HUES6 (cell line): ENCODE measurements around the gene EFCAB12.
"Not testable (repeated sequence)": the region's sequence is repeated elsewhere in the genome, so short reads cannot be mapped to it uniquely, and the experiment has no call there.

Source experiments
- H3K27ac ChIP-seq: 2 replicates; pipeline ENCODE4 v1.7.0; 2013; ENCODE audit warnings: low read depth, mild to moderate bottlenecking, low read length, inconsistent platforms
- H3K27me3 ChIP-seq: 2 replicates; pipeline ENCODE4 v1.6.1; 2013; ENCODE audit warnings: low read length; ENCODE audit not compliant: control insufficient read depth, insufficient read depth
- H3K36me3 ChIP-seq: 2 replicates; pipeline ENCODE4 v1.6.1; 2013; ENCODE audit warnings: low read length; ENCODE audit not compliant: control insufficient read depth, insufficient read depth
- H3K4me1 ChIP-seq: 2 replicates; pipeline ENCODE4 v1.6.1; 2013; ENCODE audit warnings: low read length; ENCODE audit not compliant: control insufficient read depth, insufficient read depth
- H3K4me3 ChIP-seq: 2 replicates; pipeline ENCODE4 v1.5.1; 2013; ENCODE audit warnings: low read depth, low read length
- H3K9ac ChIP-seq: one replicate; pipeline ENCODE4 v1.6.1; 2013; ENCODE audit warnings: mild to moderate bottlenecking, low read length
- H3K9me3 ChIP-seq: 2 replicates; pipeline ENCODE4 v1.6.1; 2013; ENCODE audit warnings: low read depth, low read length; ENCODE audit not compliant: control insufficient read depth, insufficient read depth

EFCAB12 gene

DNA sequence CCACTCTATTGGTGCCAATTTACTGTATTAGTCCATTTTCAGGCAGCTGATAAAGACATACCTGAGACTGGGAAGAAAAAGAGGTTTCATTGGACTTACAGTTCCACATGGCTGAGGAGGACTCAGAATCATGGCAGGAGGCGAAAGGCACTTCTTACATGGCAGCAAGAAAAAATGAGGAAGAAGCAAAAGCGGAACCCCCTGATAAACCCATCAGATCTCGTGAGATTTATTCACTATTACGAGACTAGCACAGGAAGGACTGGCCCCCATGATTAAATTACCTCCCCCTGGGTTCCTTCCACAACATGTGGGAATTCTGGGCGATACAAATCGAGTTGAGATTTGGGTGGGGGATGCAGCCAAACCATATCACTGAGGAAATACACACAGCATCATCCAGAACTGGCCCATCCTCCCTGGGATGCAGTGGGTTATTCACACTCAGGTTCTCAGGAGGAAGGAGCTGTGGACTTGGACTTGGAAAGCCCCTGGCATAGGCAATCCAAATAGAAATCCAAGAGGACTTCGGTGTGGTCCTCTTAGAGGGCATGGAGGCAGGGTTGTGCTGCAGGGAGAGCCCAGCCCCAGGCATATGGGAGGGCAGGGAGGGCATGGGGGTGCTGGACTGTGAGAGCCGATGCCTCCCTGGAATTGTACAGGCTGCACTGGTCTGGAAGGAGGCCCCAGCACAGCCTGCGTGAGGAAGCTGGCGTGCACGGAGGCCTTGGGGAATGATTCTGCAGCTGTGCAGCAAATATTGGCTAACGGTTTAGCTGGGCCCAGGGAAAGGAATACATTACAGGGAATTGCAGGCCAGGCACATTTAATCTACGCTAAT is 62.9 kb downstream of the EFCAB12 start:
- H3K27me3 ChIP-seq, result no peaks in the 10 kb centered on the region
- peaks cover 7% of the 10 kb centered on the region for H3K9me3 ChIP-seq
- no peaks in the 10 kb centered on the region for H3K4me1 ChIP-seq
- no peak overlapping the region for H3K4me3 ChIP-seq
- H3K27ac ChIP-seq, result no peak overlapping the region
- no peaks in the 10 kb centered on the region for H3K36me3 ChIP-seq
- H3K9ac ChIP-seq, result no peak overlapping the region

DNA sequence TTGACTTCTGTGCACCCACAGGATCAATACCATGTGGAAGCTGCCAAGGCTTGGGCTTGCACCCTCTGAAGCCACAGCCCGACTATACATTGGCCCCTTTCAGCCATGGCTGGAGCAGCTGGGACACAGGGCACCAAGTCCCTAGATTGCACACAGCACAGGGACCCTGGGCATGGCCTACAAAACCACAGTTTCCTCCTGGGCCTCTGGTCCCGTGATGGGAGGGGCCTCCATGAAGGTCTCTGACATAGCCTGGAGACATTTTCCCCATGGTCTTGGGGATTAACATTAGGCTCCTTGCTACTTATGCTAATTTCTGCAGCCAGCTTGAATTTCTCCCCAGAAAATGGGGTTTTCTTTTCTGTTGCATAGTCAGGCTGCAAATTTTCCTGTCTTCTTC is 63.6 kb downstream of the EFCAB12 start:
- not testable (repeated sequence) for H3K27me3 ChIP-seq, H3K36me3 ChIP-seq, H3K4me3 ChIP-seq, H3K9me3 ChIP-seq, H3K9ac ChIP-seq, H3K27ac ChIP-seq, H3K4me1 ChIP-seq

DNA sequence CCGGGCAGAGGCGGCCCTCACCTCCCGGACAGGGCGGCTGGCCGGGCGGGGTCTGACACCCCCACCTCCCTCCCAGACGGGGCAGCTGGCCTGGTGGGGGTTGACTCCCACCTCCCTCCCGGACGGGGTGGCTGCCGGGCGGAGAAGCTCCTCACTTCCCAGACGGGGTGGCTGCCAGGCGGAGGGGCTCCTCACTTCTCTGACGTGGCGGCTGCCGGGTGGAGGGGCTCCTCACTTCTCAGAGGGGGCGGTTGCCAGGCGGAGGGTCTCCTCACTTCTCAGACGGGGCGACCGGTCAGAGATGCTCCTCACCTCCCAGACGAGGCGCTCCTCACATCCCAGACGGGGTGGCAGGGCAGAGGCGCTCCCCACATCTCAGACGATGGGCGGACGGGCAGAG is 65.1 kb downstream of the EFCAB12 start:
- H3K4me1 ChIP-seq, H3K27me3 ChIP-seq, H3K4me3 ChIP-seq, H3K9me3 ChIP-seq, H3K9ac ChIP-seq, H3K36me3 ChIP-seq, H3K27ac ChIP-seq: not testable (repeated sequence)

DNA sequence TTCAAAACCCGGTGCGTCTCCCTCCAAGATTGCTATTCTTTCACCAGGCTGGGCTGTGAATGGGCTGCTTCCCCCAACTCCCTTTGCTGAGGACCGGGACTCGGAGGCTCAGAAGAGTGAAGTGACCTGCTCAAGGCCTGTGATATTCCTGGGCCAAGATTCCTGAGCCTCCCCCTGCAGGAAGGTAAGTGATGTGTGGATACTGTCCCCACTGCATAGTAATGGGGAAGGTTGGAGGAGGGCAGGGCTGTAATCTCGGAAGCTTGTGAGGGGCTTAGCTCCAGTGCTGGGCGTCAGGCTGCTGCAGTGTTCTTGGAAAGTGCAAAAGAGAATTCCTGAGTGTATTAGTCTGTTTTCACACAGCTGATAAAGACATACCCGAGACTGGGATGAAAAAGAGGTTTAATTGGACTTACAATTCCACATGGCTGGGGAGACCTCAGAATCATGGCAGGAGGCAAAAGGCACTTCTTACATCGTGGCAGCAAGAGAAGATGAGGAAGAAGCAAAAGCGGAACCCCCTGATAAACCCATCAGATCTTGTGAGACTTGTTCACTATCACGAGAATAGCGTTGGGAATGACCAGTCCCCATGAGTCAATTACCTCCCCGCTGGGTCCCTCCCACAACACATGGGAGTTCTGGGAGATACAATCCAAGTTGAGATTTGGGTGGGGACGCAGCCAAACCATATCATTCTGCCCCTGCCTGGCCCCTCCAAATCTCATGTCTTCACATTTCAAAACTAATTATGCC is 67.6 kb downstream of the EFCAB12 start:
- Histone ChIP-seq H3K27me3 (no peaks in the 10 kb centered on the region), H3K4me3 (no peak overlapping the region), H3K36me3 (no peaks in the 10 kb centered on the region), H3K9me3 (peaks cover 10% of the 10 kb centered on the region), H3K27ac (no peak overlapping the region), H3K9ac (no peak overlapping the region), H3K4me1 (no peaks in the 10 kb centered on the region)

DNA sequence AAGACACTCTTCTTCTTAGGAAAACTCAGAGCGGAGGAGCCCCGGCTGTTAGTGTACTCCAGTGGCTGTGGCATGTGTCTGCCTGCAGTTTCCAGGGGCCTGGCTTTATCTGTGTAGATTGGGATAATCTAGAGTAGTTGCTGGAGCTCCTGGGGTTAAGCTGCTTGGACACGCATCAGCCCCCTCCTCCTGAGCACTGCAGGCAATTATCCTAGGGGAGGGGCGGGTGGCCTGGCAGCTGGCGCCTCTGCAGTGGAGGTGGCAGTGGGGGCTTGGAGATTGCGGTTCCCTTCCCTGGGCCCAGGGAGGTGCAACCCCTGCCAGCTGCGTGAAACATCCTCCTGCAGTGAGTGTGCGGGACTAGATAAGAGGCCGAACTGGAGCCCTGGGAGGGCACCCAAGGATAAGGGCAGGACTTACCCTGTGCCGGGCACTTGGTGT is 68.2 kb downstream of the EFCAB12 start:
- Histone ChIP-seq H3K36me3 (no peaks in the 10 kb centered on the region), H3K9me3 (peaks cover 10% of the 10 kb centered on the region), H3K9ac (no peak overlapping the region), H3K4me3 (no peak overlapping the region), H3K27ac (no peak overlapping the region), H3K27me3 (no peaks in the 10 kb centered on the region), H3K4me1 (no peaks in the 10 kb centered on the region)

DNA sequence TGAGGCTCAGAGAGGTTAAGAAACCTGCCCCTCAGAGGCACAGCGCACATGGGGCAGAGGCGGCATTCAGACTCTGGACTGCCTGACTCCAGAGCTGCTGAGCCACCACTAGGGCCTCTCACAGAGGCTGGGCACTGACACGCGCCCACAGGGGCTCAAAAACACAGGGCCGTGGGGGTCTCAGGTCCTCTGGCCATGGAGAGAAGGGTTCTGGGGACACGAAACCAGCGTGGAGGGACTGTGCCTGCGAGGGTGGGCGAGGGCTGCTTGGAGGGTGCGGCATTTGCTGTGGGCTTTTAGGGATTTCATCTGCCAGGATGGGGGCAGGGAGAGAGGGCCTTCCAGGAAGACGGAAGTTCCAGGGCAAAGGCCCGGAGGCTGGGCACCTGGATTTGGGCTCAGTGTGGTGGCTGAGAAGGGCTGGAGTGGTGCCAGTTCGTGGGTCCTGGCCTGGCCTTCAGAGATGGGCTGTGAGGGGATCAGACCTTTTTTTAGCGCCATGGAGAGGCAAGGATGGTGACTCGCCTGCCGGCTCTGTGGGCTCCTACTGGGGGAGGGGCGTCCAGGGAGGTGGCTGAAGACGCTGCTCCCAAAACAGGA is 69.6 kb downstream of the EFCAB12 start:
- Histone ChIP-seq H3K4me1 (no peaks in the 10 kb centered on the region), H3K36me3 (no peaks in the 10 kb centered on the region), H3K9ac (no peak overlapping the region), H3K4me3 (no peak overlapping the region), H3K9me3 (0 out of 2 replicates have a peak, but pooled peaks cover 3% of the 10 kb centered on the region), H3K27ac (no peak overlapping the region), H3K27me3 (no peaks in the 10 kb centered on the region)

DNA sequence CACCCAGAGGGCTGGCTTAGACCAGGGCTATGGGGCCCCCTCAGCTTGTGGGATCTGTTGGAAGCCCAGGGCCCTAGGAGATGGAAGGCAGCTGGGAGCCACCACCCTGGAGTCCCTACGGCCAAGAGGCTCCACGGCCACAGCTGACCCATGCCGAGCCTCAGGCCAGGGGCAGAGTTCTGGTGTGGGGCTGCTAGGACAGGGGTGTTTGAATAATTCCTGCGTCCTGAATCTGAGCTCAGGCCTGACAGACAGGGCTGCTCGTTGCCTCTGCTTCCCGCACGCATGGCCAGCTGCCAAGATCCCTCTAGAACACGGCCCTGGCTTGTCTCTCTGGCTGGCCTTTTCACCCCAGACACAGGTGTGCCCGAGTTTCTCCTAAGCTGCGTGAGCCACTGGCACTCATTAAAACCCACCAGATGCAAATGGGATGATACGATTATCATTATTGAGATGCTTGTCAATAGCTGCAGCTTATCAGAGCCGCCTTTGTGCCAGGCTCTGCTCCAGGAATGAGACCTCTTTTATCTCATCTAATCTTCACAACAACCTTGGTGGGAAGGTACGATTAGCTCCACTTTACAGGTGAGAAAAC is 70.2 kb downstream of the EFCAB12 start:
- no peak overlapping the region for H3K9ac ChIP-seq
- no peak overlapping the region for H3K4me3 ChIP-seq
- H3K27ac ChIP-seq, result no peak overlapping the region
- H3K4me1 ChIP-seq, result no peaks in the 10 kb centered on the region
- no peaks in the 10 kb centered on the region for H3K36me3 ChIP-seq
- H3K9me3 ChIP-seq, result 0 out of 2 replicates have a peak, but pooled peaks cover 3% of the 10 kb centered on the region
- H3K27me3 ChIP-seq, result no peaks in the 10 kb centered on the region

DNA sequence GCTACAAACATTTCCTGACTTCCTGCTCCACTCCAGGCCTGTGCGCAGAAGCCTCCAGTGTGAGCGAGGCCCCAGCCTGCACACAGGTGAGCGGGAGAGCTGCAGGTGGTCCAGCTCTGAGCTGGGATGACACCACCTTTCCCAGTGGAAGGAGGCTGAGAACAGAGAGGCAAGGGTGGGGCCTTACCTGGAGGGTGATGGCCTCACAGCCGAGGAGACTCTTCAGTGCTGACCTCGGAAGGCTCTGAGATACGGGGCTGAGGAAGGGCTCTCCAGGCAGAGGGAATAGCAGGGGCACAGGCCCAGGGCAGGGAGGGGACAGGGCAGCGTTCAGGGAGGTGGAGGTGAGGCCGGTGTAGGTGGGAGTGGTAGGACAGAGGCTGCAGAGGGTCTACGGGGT is 70.8 kb downstream of the EFCAB12 start:
- H3K27ac ChIP-seq, result no peak overlapping the region
- no peaks in the 10 kb centered on the region for H3K4me1 ChIP-seq
- H3K36me3 ChIP-seq, result no peaks in the 10 kb centered on the region
- 0 out of 2 replicates have a peak, but pooled peaks cover 3% of the 10 kb centered on the region for H3K9me3 ChIP-seq
- no peaks in the 10 kb centered on the region for H3K27me3 ChIP-seq
- H3K9ac ChIP-seq, result no peak overlapping the region
- no peak overlapping the region for H3K4me3 ChIP-seq

DNA sequence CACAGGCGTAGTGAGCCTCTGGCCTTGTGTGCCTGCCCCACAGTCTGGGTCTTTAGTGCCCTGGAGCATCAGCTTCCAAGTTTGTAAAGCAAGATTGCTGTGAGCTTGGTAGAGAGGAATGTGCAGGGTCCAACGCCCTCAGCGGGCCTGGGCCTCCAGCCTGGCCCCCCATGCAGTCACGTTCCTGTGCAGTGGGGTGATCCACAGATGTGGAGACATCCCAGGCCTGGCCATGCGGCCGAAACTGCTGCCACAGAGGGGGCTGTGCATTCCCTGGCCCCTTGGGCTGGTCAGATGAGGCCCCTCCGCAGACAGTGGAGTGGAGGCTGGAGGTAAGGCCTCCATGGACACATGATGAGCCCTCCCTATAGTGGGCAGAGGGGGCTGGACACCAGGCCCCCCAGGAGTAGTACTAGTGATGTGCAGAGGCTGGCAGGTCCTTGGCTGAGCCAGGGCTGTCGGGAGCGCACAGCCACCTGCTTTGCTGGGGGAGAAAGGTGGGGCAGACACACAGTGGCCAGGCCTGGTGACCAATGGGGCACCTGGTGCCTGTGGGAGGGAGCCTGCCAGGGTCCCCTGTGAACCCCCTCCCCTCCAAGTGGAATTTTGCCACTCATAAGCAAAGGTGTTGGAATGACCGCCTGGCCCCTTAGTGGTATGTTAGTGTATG is 71.5 kb downstream of the EFCAB12 start:
- no peak overlapping the region for H3K9ac ChIP-seq

DNA sequence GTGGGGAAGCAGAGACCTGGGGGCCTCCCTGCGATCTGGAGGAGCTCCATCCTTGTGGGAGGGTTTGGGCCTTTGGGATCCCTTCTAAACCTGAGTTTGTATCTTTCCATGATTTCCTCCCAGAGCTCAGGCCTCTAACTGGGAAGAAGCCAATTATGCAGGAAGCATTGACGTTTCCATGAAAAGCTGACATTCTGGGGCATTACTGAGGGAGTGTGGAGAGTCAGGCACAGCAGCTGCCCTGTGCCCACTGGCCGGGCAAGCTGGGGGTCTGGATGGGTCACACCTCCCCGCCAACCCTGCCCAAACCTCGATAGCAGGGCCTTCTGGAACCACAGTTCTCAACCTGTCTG is 74.9 kb downstream of the EFCAB12 start:
- no peak overlapping the region for H3K27ac ChIP-seq
- no peaks in the 10 kb centered on the region for H3K27me3 ChIP-seq
- no peaks in the 10 kb centered on the region for H3K36me3 ChIP-seq
- H3K9me3 ChIP-seq, result 0 out of 2 replicates have a peak, but pooled peaks cover 3% of the 10 kb centered on the region
- H3K9ac ChIP-seq, result no peak overlapping the region
- no peaks in the 10 kb centered on the region for H3K4me1 ChIP-seq
- no peak overlapping the region for H3K4me3 ChIP-seq

More for the DNA sequence above, 71.5 kb downstream of the EFCAB12 start:
- no peaks in the 10 kb centered on the region for H3K4me1 ChIP-seq
- no peaks in the 10 kb centered on the region for H3K27me3 ChIP-seq
- no peak overlapping the region for H3K27ac ChIP-seq
- H3K4me3 ChIP-seq, result no peak overlapping the region
- 0 out of 2 replicates have a peak, but pooled peaks cover 3% of the 10 kb centered on the region for H3K9me3 ChIP-seq
- H3K36me3 ChIP-seq, result no peaks in the 10 kb centered on the region
